Measurements from ENCODE around the gene PDIA4. TPM values are rescaled to one million over a fixed set of nuclear protein-coding genes. Genes with fewer than 3 reads are reported as not detected.

Gene PDIA4
- total RNA-seq, 4 donors from 2014 or later, result 34.6 to 169 (median 68.7) TPM

- Histone ChIP-seq H3K4me3 (no peak overlapping the region), H3K9me3 (no peaks in the 10 kb centered on the region), H3K36me3 (no peaks in the 10 kb centered on the region), H3K27ac (no peak overlapping the region), H3K4me1 (no peaks in the 10 kb centered on the region), H3K27me3 (no peaks in the 10 kb centered on the region)
- DNase-seq, result no peak
- intact Hi-C loops (cut with DNase I; ENCODE audit: low total_unique reads), result no loop called here
- TF ChIP-seq CTCF (IDR thresholded peaks at IDR 0.05) (no peak), POLR2A (IDR thresholded peaks at IDR 0.05) (no peak)
Observed at GRCh38 chr7:149072438-149072775, 44.1 kb upstream of the PDIA4 start.

- DNase-seq, result no peak
- no peaks in the 10 kb centered on the region for H3K27me3 ChIP-seq
- no peaks in the 10 kb centered on the region for H3K36me3 ChIP-seq
- no peak overlapping the region for H3K27ac ChIP-seq
- H3K4me3 ChIP-seq, result no peak overlapping the region
- intact Hi-C loops (cut with DNase I; ENCODE audit: low total_unique reads), result no loop called here
- no peaks in the 10 kb centered on the region for H3K4me1 ChIP-seq
- TF ChIP-seq CTCF (IDR thresholded peaks at IDR 0.05) (no peak), POLR2A (IDR thresholded peaks at IDR 0.05) (no peak)
- no peaks in the 10 kb centered on the region for H3K9me3 ChIP-seq
Observed at GRCh38 chr7:149071641-149072437, 43.5 kb upstream of the PDIA4 start.

GRCh38 chr7:149071182-149071635, 42.9 kb upstream of the PDIA4 start:
- TF ChIP-seq POLR2A (IDR thresholded peaks at IDR 0.05) (no peak), CTCF (IDR thresholded peaks at IDR 0.05) (no peak)
- no peaks in the 10 kb centered on the region for H3K27me3 ChIP-seq
- no peaks in the 10 kb centered on the region for H3K4me1 ChIP-seq
- DNase-seq, result no peak
- H3K4me3 ChIP-seq, result no peak overlapping the region
- intact Hi-C loops (cut with DNase I; ENCODE audit: low total_unique reads), result no loop called here
- H3K27ac ChIP-seq, result no peak overlapping the region
- H3K9me3 ChIP-seq, result no peaks in the 10 kb centered on the region
- H3K36me3 ChIP-seq, result no peaks in the 10 kb centered on the region

GRCh38 chr7:149070372-149071125, 42.2 kb upstream of the PDIA4 start:
- intact Hi-C loops (cut with DNase I; ENCODE audit: low total_unique reads), result no loop called here

More at GRCh38 chr7:149070372-149071125, 42.2 kb upstream of the PDIA4 start:
- no peaks in the 10 kb centered on the region for H3K36me3 ChIP-seq
- H3K27ac ChIP-seq, result no peak overlapping the region
- no peak overlapping the region for H3K4me3 ChIP-seq
- no peaks in the 10 kb centered on the region for H3K27me3 ChIP-seq
- no peaks in the 10 kb centered on the region for H3K4me1 ChIP-seq
- no peaks in the 10 kb centered on the region for H3K9me3 ChIP-seq
- no peak for DNase-seq
- TF ChIP-seq POLR2A (IDR thresholded peaks at IDR 0.05) (no peak), CTCF (IDR thresholded peaks at IDR 0.05) (no peak)

Measured in uterus (tissue), 4 donors.